K562 (cell line): ENCODE measurements around the gene CTDSP2. TPM values are rescaled to one million over a fixed set of nuclear protein-coding genes. Genes with fewer than 3 reads are reported as not detected.

Source experiments
- ATAC-seq: fragments of 200-7000 bp; cut with Tn5 transposase; 3 replicates; pipeline ENCODE4 v1.9.1; 2020; ENCODE audit warnings: moderate library complexity
- BruUV-seq: library from RNA; stranded (reverse); fragments of 400-500 nt; replicated peaks from 2 replicates; lab custom pipeline; 2021; lab: Mats Ljungman, UMichigan
- CTCF ChIA-PET: fragments of 300-600 bp; formaldehyde crosslinking; extraction: SDS; loops from one replicate; lab custom pipeline; 2021; ENCODE audit warnings: low intra/inter-chr PET ratio; lab: Yijun Ruan, JAX
- POLR2A ChIA-PET: fragments of 300-600, 350-650 bp; sonication (Branson Sonifier 250); formaldehyde crosslinking; extraction: SDS; loops from one replicate; lab custom pipeline; 2021; ENCODE audit warnings: antibody characterized with exemption, inconsistent platforms; lab: Yijun Ruan, JAX
- DNase-seq, 4 experiments: peaks; one replicate each; pipeline versions ENCODE4 v3.0.0 to v3.0.0-alpha.2; 2011 to 2018; ENCODE audit warnings: low spot score in 3 of 4, mixed read lengths in 3 of 4; ENCODE audit errors: extremely low read depth in 1 of 4
- FAIRE-seq: peaks from 2 replicates; lab custom pipeline; 2011; peaks lifted over from hg19 to GRCh38; lab: Jason Lieb, UNC
- H2AFZ ChIP-seq: 2 replicates; pipeline ENCODE4 v1.6.0; 2011; ENCODE audit warnings: low read depth, low read length, control low read depth, inconsistent platforms
- H3K27ac ChIP-seq: fragments of 200-600 bp; 3 replicates; pipeline ENCODE4 v1.8.0; 2011; ENCODE audit warnings: low read depth, mild to moderate bottlenecking, control low read depth, inconsistent platforms, low read length, moderate library complexity, mixed read lengths; ENCODE audit errors: extremely low read depth
- H3K27me3 ChIP-seq, 2 experiments: fragments of 300-600 bp in 1 of 2; 2 replicates in 1 of 2; 3 replicates in 1 of 2; pipeline versions ENCODE4 v1.6.0 to v1.8.0; 2011; ENCODE audit warnings: inconsistent platforms in 2 of 2, low read length in 2 of 2, mild to moderate bottlenecking in 1 of 2, mixed read lengths in 1 of 2, moderate library complexity in 1 of 2; ENCODE audit not compliant: control insufficient read depth in 2 of 2, insufficient read depth in 2 of 2
- H3K36me3 ChIP-seq: fragments of 300-600 bp; 3 replicates; pipeline ENCODE4 v1.8.0; 2011; ENCODE audit warnings: mild to moderate bottlenecking, low read length, inconsistent platforms; ENCODE audit not compliant: control insufficient read depth, insufficient read depth
- H3K4me1 ChIP-seq, 2 experiments: fragments of 200-600 bp in 1 of 2; replicated peaks in 1 of 2; 2 replicates in 1 of 2; 3 replicates in 1 of 2; pipeline versions ENCODE4 v1.5.1 to v1.8.0; 2011; ENCODE audit warnings: inconsistent platforms in 2 of 2, low read length in 2 of 2, mild to moderate bottlenecking in 1 of 2, mixed read lengths in 1 of 2, moderate library complexity in 1 of 2; ENCODE audit not compliant: control insufficient read depth in 2 of 2, insufficient read depth in 2 of 2
- H3K4me2 ChIP-seq: 2 replicates; pipeline ENCODE4 v1.6.1; 2011; ENCODE audit warnings: low read length, control low read depth, inconsistent platforms, mixed read lengths; ENCODE audit not compliant: insufficient read depth
- H3K4me3 ChIP-seq: fragments of 200-600 bp; sonication (generic), shearing (Covaris generic); 2 replicates; pipeline ENCODE4 v1.5.1; 2016; ENCODE audit warnings: control low read depth, inconsistent platforms
- H3K79me2 ChIP-seq: fragments of 200-600 bp; 3 replicates; pipeline ENCODE4 v1.8.0; 2011; ENCODE audit warnings: low read length, inconsistent platforms; ENCODE audit not compliant: control insufficient read depth, insufficient read depth
- H3K9ac ChIP-seq, 2 experiments: 2 replicates each; pipeline versions ENCODE4 v1.6.0 to v1.6.1; 2011; ENCODE audit warnings: low read depth in 2 of 2, low read length in 2 of 2, control low read depth in 1 of 2, inconsistent platforms in 1 of 2, mild to moderate bottlenecking in 1 of 2, mixed read lengths in 1 of 2; ENCODE audit not compliant: insufficient read depth in 1 of 2
- H3K9me1 ChIP-seq: one replicate; pipeline ENCODE4 v1.6.0; 2011; ENCODE audit warnings: inconsistent platforms, mild to moderate bottlenecking, low read length, moderate library complexity; ENCODE audit not compliant: control insufficient read depth, insufficient read depth
- H3K9me3 ChIP-seq: replicated peaks from 2 replicates; pipeline ENCODE4 v1.5.1; 2011; ENCODE audit warnings: low read depth, low read length, inconsistent platforms; ENCODE audit not compliant: control insufficient read depth, insufficient read depth
- H4K20me1 ChIP-seq: replicated peaks from 2 replicates; pipeline ENCODE4 v1.6.1; 2011; ENCODE audit warnings: low read length, inconsistent platforms, mixed read lengths; ENCODE audit not compliant: control insufficient read depth, insufficient read depth
- CTCF ChIP-seq, 3 experiments: IDR thresholded peaks in 2 of 3; conservative IDR thresholded peaks in 1 of 3; 2 replicates each; pipeline ENCODE4 v1.5.1; 2011 to 2012; ENCODE audit warnings: low read length in 3 of 3, mild to moderate bottlenecking in 3 of 3, control low read depth in 2 of 3, improper control_type of control experiment in 1 of 3, inconsistent platforms in 1 of 3, low read depth in 1 of 3, mixed read lengths in 1 of 3, moderate library complexity in 1 of 3; ENCODE audit not compliant: insufficient read depth in 2 of 3
- DIDO1 ChIP-seq: fragments of 450-650 bp; IDR thresholded peaks from 2 replicates; pipeline ENCODE4 v1.6.1; 2016; ENCODE audit warnings: low read depth, missing biosample characterization, missing genetic modification characterization
- KLF16 ChIP-seq: IDR thresholded peaks from 2 replicates; pipeline ENCODE4 v1.6.1; 2016; ENCODE audit warnings: antibody characterized with exemption
- MECOM ChIP-seq: fragments of 250-450 bp; sonication (Bioruptor Pico); IDR thresholded peaks from 2 replicates; pipeline ENCODE4 v1.8.0; 2022; ENCODE audit warnings: inconsistent platforms
- RAD21 ChIP-seq, 2 experiments: fragments of 250-450 bp in 1 of 2; fragments of 450-650 bp in 1 of 2; sonication (Bioruptor Pico) in 1 of 2; formaldehyde crosslinking in 1 of 2; IDR thresholded peaks in 1 of 2; conservative IDR thresholded peaks in 1 of 2; 2 replicates each; pipeline versions ENCODE4 v1.4.0 to v1.8.0; 2020 to 2022; ENCODE audit warnings: mild to moderate bottlenecking in 2 of 2, moderate library complexity in 1 of 2
- SAFB2 ChIP-seq: fragments of 200-400 bp; formaldehyde crosslinking; IDR thresholded peaks from 2 replicates; pipeline ENCODE4 v1.6.1; 2018; ENCODE audit warnings: borderline replicate concordance, low read length, low read depth, moderate library complexity; ENCODE audit not compliant: severe bottlenecking
- SMC3 ChIP-seq: conservative IDR thresholded peaks from 2 replicates; pipeline ENCODE4 v1.6.1; 2011; ENCODE audit warnings: low read depth, low read length, improper control_type of control experiment; ENCODE audit not compliant: insufficient read depth
- XRCC5 ChIP-seq: fragments of 200-400 bp; formaldehyde crosslinking; IDR thresholded peaks from 2 replicates; pipeline ENCODE4 v1.6.1; 2017; ENCODE audit warnings: low read depth, mild to moderate bottlenecking, low read length
- WGBS: fragments of 100-300 bp; shearing (Covaris generic); methylation state at CpG from one replicate; pipeline ENCODE4 v1.1.6; 2016; ENCODE audit warnings: low coverage, mixed read lengths; ENCODE audit not compliant: insufficient coverage; ENCODE audit errors: missing lambda C conversion rate; 5-methylcytosine and 5-hydroxymethylcytosine counted together
- in situ Hi-C: fragments of 300-500 bp; cut with MboI; formaldehyde crosslinking; loops from 4 replicates; pipeline ENCODE4 v1.15.0; 2018; ENCODE audit warnings: inconsistent platforms, mixed read lengths
- intact Hi-C: fragments of 100-400 bp; cut with micrococcal nuclease; formaldehyde crosslinking; loops from 2 replicates; pipeline ENCODE4 v1.14.2; 2022
- polyA plus RNA-seq, 8 experiments: library from polyadenylated mRNA; depleted of rRNA in 4 of 8; stranded (reverse) in 5 of 8; unstranded in 3 of 8; fragments of >200 nt; fragmentation: Nextera tagmentation in 2 of 8; fragmentation: Illumina TruSeq in 1 of 8; extraction: Ambion mirVana in 2 of 8; extraction: Trizol in 1 of 8; gene quantifications; 2 replicates each; pipeline versions ENCODE4 v1.2.1 to v1.2.3, GENCODE V29; 2011 to 2014; ENCODE audit warnings: inconsistent platforms in 1 of 8, missing spikeins in 1 of 8
- total RNA-seq, 7 experiments: library from RNA; depleted of rRNA in 6 of 7; stranded (reverse); fragments of >200 nt in 6 of 7; fragmentation: Illumina TruSeq in 2 of 7; extraction: Trizol in 2 of 7; gene quantifications; 2 replicates each; pipeline versions ENCODE4 v1.2.1 to v1.2.3, GENCODE V29; 2011 to 2021; ENCODE audit warnings: low replicate concordance in 1 of 7
- TF ChIP-seq, protein P1 (sequence below), 2 experiments: fragments of 450-650 bp; formaldehyde crosslinking in 1 of 2; IDR thresholded peaks; 2 replicates each; pipeline versions ENCODE4 v1.4.0 to v1.6.1; 2014 to 2020; ENCODE audit warnings: mild to moderate bottlenecking in 2 of 2, borderline replicate concordance in 1 of 2, low read depth in 1 of 2

The CTDSP2 gene
- total and polyA plus RNA-seq, 9 of the 15 experiments (the other 6 are each of a cell fraction or from before 2014, with no cell fraction given) = 20.4 to 108 (median 47.7) TPM

- H3K79me2 ChIP-seq = no peaks in the 10 kb centered on the region
- H3K27ac ChIP-seq = no peak overlapping the region
- 42% methylated on average over 9 of the region's 9 CpGs for WGBS
- peaks cover 34% of the 10 kb centered on the region; the same call in 2 of the 3 replicates for H3K36me3 ChIP-seq
- H3K9me1 ChIP-seq = no peaks in the 10 kb centered on the region
- intact Hi-C loops = loop anchor here (1.0 kb wide), 1 partner anchor 102 kb away; no protein-coding TSS in a partner anchor
- DNase-seq (peak; percentile 43 to 63 (median 52)), FAIRE-seq (peak; percentile 79), ATAC-seq (peak; percentile 82)
- no peaks in the 10 kb centered on the region for H3K9me3 ChIP-seq
- no peak overlapping the region for H3K9ac ChIP-seq
- ChIA-PET POLR2A (interaction anchor here (0.9 to 2.5 kb wide), 3 partner anchors 10 to 33 kb away, joined by 3 to 7 read pairs (median 4); no protein-coding TSS in a partner anchor), CTCF (interaction anchor here (0.7 to 2.7 kb wide), 2 partner anchors 100 to 102 kb away, joined by 3 to 23 read pairs; no protein-coding TSS in a partner anchor)
- no peaks in the 10 kb centered on the region for H3K27me3 ChIP-seq
- H3K4me3 ChIP-seq = no peak overlapping the region
- H2AFZ ChIP-seq = no peak overlapping the region
- in situ Hi-C loops = no loop called here
- H3K4me2 ChIP-seq = no peak overlapping the region
- H3K4me1 ChIP-seq = no peaks in the 10 kb centered on the region
- BruUV-seq = no TSS peak
- TF ChIP-seq CTCF (IDR thresholded peaks at IDR 0.05 in 2 of 3, conservative IDR thresholded peaks at IDR 0.05 in 1 of 3; ENCODE audit: insufficient read depth in 2 of 3, low read depth in 1 of 3, low read length in 3 of 3) = peak; percentile 70 to 89 (median 76)
- no peak for TF ChIP-seq MECOM (CRISPR knock-in tag)
- TF ChIP-seq SAFB2 = no peak
- 0 out of 2 replicates have a peak, but pooled peaks have one; percentile 41 for TF ChIP-seq XRCC5
- TF ChIP-seq DIDO1 (tag) = no peak
- TF ChIP-seq SMC3 = peak; percentile 64
- TF ChIP-seq RAD21 (CRISPR knock-in tag; conservative IDR thresholded peaks at IDR 0.05 in 1 of 2, IDR thresholded peaks at IDR 0.05 in 1 of 2) = peak; percentile 46 to 73
- peak; percentile 17; the same call in 1 of the 2 replicates for TF ChIP-seq KLF16
- TF ChIP-seq, protein P1, sequence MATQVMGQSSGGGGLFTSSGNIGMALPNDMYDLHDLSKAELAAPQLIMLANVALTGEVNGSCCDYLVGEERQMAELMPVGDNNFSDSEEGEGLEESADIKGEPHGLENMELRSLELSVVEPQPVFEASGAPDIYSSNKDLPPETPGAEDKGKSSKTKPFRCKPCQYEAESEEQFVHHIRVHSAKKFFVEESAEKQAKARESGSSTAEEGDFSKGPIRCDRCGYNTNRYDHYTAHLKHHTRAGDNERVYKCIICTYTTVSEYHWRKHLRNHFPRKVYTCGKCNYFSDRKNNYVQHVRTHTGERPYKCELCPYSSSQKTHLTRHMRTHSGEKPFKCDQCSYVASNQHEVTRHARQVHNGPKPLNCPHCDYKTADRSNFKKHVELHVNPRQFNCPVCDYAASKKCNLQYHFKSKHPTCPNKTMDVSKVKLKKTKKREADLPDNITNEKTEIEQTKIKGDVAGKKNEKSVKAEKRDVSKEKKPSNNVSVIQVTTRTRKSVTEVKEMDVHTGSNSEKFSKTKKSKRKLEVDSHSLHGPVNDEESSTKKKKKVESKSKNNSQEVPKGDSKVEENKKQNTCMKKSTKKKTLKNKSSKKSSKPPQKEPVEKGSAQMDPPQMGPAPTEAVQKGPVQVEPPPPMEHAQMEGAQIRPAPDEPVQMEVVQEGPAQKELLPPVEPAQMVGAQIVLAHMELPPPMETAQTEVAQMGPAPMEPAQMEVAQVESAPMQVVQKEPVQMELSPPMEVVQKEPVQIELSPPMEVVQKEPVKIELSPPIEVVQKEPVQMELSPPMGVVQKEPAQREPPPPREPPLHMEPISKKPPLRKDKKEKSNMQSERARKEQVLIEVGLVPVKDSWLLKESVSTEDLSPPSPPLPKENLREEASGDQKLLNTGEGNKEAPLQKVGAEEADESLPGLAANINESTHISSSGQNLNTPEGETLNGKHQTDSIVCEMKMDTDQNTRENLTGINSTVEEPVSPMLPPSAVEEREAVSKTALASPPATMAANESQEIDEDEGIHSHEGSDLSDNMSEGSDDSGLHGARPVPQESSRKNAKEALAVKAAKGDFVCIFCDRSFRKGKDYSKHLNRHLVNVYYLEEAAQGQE (IDR thresholded peaks at IDR 0.05; ENCODE audit: borderline replicate concordance) = peak; percentile 52; the same call in 1 of the 2 replicates
- TF ChIP-seq, protein P1 (CRISPR knock-in tag; IDR thresholded peaks at IDR 0.05; ENCODE audit: low read depth) = no peak
- H4K20me1 ChIP-seq = no peaks in the 10 kb centered on the region
Observed at GRCh38 chr12:57803319-57803893, 43.1 kb downstream of the CTDSP2 start.
